Hematopoietic multipotent progenitor cell treated with erythropoietin and hydrocortisone succinate and interleukin-3 and kit ligand, for 17 days (in vitro differentiated cells): ENCODE results near the gene GPS1.

Experiments used
- DNase-seq: peaks from one replicate; pipeline ENCODE4 v3.0.0-alpha.2; 2015; ENCODE audit warnings: low spot score

Gene GPS1

GRCh38 chr17:82059272-82060000 lies 7.7 kb downstream of the GPS1 start:
- DNase-seq = no peak

- no peak for DNase-seq
Measured at GRCh38 chr17:82060001-82060380, 8.3 kb downstream of the GPS1 start.

- no peak for DNase-seq
Measured at GRCh38 chr17:82060614-82061013, 8.9 kb downstream of the GPS1 start.

- no peak for DNase-seq
Measured at GRCh38 chr17:82061047-82061925, 9.6 kb downstream of the GPS1 start.

- no peak for DNase-seq
Measured at GRCh38 chr17:82062076-82062983, 10.6 kb downstream of the GPS1 start.

GRCh38 chr17:82062984-82063368 lies 11.3 kb downstream of the GPS1 start:
- DNase-seq = no peak

- no peak for DNase-seq
Measured at GRCh38 chr17:82063424-82064415, 12.0 kb downstream of the GPS1 start.

- no peak for DNase-seq
Measured at GRCh38 chr17:82064433-82065192, 12.9 kb downstream of the GPS1 start.

- no peak for DNase-seq
Measured at GRCh38 chr17:82065193-82065637, 13.5 kb downstream of the GPS1 start.

- peak; percentile 64 for DNase-seq
Measured at GRCh38 chr17:82065638-82066303, 14.1 kb downstream of the GPS1 start, which contains the start of gene DUS1L. Gene DUS1L, minus strand, starts transcription at chr17:82065804. Its CDS starts 745 bp downstream, at chr17:82065059.

GRCh38 chr17:82070611-82071010 lies 18.9 kb downstream of the GPS1 start:
- DNase-seq = no peak

- DNase-seq = no peak
Measured at GRCh38 chr17:82072827-82073226, 21.1 kb downstream of the GPS1 start.

- no peak for DNase-seq
Measured at GRCh38 chr17:82073446-82073845, 21.7 kb downstream of the GPS1 start.

GRCh38 chr17:82076018-82076784 lies 24.5 kb downstream of the GPS1 start:
- DNase-seq = no peak

GRCh38 chr17:82076785-82077591 lies 25.3 kb downstream of the GPS1 start:
- DNase-seq = no peak

- no peak for DNase-seq
Measured at GRCh38 chr17:82077617-82078358, 26.1 kb downstream of the GPS1 start.

- DNase-seq = no peak
Measured at GRCh38 chr17:82078433-82078832, 26.7 kb downstream of the GPS1 start.
